ENCODE results near the gene PTRHD1. TPM values are rescaled to one million over a fixed set of nuclear protein-coding genes. Genes with fewer than 3 reads are reported as not detected.

The PTRHD1 gene
- total and polyA plus RNA-seq, 5 experiments from 2014 or later, result 11.3 to 66.9 (median 39.1) TPM

DNA sequence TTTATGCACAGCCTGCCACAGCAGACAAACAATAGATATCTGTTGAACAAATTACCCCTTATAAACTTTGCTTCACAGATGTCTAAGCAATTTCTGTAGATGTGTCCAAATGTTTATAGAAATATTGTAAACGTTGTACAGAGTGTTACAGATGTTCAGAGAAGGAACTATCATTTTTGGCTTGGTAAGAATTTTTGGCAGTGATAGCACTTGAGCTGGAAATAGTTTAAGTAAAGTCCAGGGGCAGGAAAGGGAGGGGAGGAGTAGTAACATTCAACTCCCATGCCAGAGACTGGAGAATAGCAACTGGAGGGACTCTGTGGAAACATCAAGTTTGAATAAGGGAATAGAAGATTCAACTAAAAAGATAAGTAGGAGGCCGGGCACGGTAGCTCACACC, 4.4 kb downstream of the PTRHD1 start:
- DNase-seq, result no peak
- ATAC-seq, result no peak
- Mint-ChIP-seq H3K27me3 (peaks cover 0 to 3% (median 0%) of the 10 kb centered on the region in 5 donors), H3K27ac (no peak overlapping the region), H3K9me3 (peaks cover 0 to 3% (median 0%) of the 10 kb centered on the region in 9 donors), H3K4me1 (peaks cover 7 to 30% (median 12%) of the 10 kb centered on the region in 4 donors), H3K4me3 (no peak overlapping the region), H3K36me3 (peaks cover 0 to 14% (median 12%) of the 10 kb centered on the region in 3 donors)
- POLR2A ChIA-PET, result no interaction called here

- Mint-ChIP-seq H3K4me3 (no peak overlapping the region), H3K27ac (no peak overlapping the region), H3K36me3 (peaks cover 0 to 14% (median 12%) of the 10 kb centered on the region in 3 donors), H3K27me3 (peaks cover 0 to 8% (median 4%) of the 10 kb centered on the region in 5 donors), H3K4me1 (peaks cover 2 to 18% (median 4%) of the 10 kb centered on the region in 4 donors), H3K9me3 (no peaks in the 10 kb centered on the region)
- POLR2A ChIA-PET, result no interaction called here
- DNase-seq (no peak), ATAC-seq (no peak)
Observed at GRCh38 chr2:24787532-24787931, 5.7 kb downstream of the PTRHD1 start.

GRCh38 chr2:24785671-24786321, 7.4 kb downstream of the PTRHD1 start:
- H3K36me3 Mint-ChIP-seq, result peaks cover 0 to 14% (median 12%) of the 10 kb centered on the region in 3 donors
- POLR2A ChIA-PET, result interaction anchor here (0.7 kb wide), 1 partner anchor 95 kb away, joined by 3 read pairs; no protein-coding TSS in a partner anchor
- peaks cover 6 to 14% (median 7%) of the 10 kb centered on the region in 5 donors for H3K27me3 Mint-ChIP-seq
- H3K4me1 Mint-ChIP-seq, result peaks cover 0 to 13% (median 0%) of the 10 kb centered on the region in 4 donors
- peak overlapping the region in 1 of 10 donors; percentile 34 for H3K4me3 Mint-ChIP-seq
- H3K27ac Mint-ChIP-seq, result no peak overlapping the region
- H3K9me3 Mint-ChIP-seq, result no peaks in the 10 kb centered on the region
- peak in 1 of 10 donors; percentile 18 for DNase-seq
- ATAC-seq, result peak in 1 of 2 donors; percentile 61

DNA sequence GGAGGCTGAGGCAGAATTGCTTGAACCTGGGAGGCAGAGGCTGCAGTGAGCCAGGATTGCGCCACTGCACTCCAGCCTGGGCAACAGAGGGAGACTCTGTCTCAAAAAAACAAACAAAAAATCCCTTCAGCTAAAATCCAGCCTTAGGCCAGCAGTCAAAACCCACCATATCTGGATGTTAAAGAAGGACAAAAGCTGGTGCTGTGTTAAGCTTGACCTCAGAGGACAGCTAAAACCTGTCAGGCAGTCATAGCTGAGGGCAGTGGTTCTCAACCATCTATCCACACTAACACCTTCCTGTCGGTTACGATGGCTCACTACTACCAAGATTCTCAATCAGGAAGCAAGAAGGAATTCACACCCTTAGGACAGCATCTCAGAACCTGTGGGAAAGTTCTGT, 9.6 kb downstream of the PTRHD1 start:
- Mint-ChIP-seq H3K27ac (no peak overlapping the region), H3K36me3 (peaks cover 0 to 2% (median 0%) of the 10 kb centered on the region in 3 donors), H3K27me3 (peaks cover 8 to 20% (median 10%) of the 10 kb centered on the region in 5 donors), H3K9me3 (no peaks in the 10 kb centered on the region), H3K4me1 (peaks cover 0 to 13% (median 0%) of the 10 kb centered on the region in 4 donors), H3K4me3 (no peak overlapping the region)
- POLR2A ChIA-PET, result no interaction called here
- DNase-seq, result no peak
- ATAC-seq, result no peak

DNA sequence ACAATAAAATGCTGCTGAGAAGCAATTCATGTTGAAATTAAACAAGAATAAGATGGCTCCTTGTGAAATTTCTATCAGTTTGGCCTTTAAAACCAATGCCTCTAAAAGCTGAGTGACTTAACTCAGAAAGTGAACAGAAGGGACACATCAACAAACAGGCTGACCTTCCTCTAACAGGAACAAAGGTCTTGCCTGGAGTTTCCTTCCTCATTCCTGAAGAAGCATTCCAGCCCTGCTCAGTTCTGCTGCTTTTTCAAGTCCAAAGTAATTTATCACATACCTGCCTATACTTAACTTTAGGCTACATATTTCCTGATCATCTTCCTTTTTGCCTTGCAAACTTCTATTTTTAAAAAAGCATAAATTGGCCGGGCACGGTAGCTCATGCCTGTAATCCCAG, 14.1 kb downstream of the PTRHD1 start:
- no peak for ATAC-seq
- Mint-ChIP-seq H3K27me3 (peaks cover 8 to 20% (median 10%) of the 10 kb centered on the region in 5 donors), H3K27ac (no peak overlapping the region), H3K4me3 (no peak overlapping the region), H3K9me3 (no peaks in the 10 kb centered on the region), H3K4me1 (no peaks in the 10 kb centered on the region), H3K36me3 (no peaks in the 10 kb centered on the region)
- DNase-seq, result no peak
- POLR2A ChIA-PET, result no interaction called here

GRCh38 chr2:24774373-24774772, 18.8 kb downstream of the PTRHD1 start:
- Mint-ChIP-seq H3K9me3 (no peaks in the 10 kb centered on the region), H3K4me3 (no peak overlapping the region), H3K4me1 (peaks cover 0 to 6% (median 0%) of the 10 kb centered on the region in 4 donors), H3K27me3 (peaks cover 0 to 2% (median 0%) of the 10 kb centered on the region in 5 donors), H3K36me3 (peaks cover 0 to 11% (median 6%) of the 10 kb centered on the region in 3 donors), H3K27ac (peak overlapping the region in 1 of 10 donors; percentile 37)
- DNase-seq (no peak), ATAC-seq (no peak)
- POLR2A ChIA-PET, result no interaction called here

DNA sequence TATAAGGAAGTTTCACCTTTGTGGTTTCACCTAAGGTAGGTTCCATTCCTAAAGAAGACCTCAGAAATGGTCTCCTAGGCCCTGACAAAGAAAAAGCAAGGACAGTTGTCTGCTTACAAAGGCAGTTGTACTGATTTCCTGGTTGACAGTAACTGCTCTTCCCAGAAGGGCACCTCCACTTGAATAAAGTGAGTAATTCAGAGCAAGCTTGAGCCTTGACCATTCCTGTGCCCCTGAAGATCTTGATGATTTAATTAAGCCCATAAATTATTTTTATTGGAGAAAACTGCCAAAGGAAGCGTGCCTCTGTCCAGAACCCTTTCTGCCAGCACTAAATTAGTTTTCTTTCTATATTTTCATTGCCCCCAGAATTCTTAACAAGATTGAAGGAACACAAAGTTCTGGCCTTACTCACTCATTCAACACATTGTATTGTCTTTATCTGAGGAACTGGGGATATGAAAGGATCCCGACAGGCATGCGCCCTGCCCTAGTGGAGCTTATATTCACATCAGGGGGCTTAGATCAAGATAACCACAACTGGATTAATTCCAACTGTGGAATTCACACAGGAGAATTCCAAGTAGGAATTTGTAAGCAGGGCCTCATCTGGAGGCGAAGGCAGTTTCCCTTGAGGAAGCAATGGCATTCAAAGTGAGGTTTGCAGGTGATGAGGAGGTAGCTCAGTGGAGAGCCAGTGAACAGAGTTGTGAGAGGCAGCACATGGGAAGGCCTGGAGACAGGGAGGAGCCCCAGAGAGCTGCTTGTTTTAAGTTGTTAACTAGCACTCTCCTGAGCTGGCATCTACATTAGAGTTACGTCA, 21.2 kb downstream of the PTRHD1 start:
- ATAC-seq (no peak), DNase-seq (no peak)
- H3K27me3 Mint-ChIP-seq, result no peaks in the 10 kb centered on the region
- no peak overlapping the region for H3K4me3 Mint-ChIP-seq
- no peaks in the 10 kb centered on the region for H3K9me3 Mint-ChIP-seq
- H3K36me3 Mint-ChIP-seq, result peaks cover 0 to 33% (median 10%) of the 10 kb centered on the region in 3 donors
- POLR2A ChIA-PET, result no interaction called here
- H3K4me1 Mint-ChIP-seq, result peaks cover 0 to 6% (median 0%) of the 10 kb centered on the region in 4 donors
- H3K27ac Mint-ChIP-seq, result peak overlapping the region in 1 of 10 donors; percentile 48

GRCh38 chr2:24771061-24771460, 22.1 kb downstream of the PTRHD1 start:
- POLR2A ChIA-PET, result no interaction called here
- ATAC-seq, result no peak
- Mint-ChIP-seq H3K4me1 (peaks cover 0 to 12% (median 0%) of the 10 kb centered on the region in 4 donors), H3K4me3 (no peak overlapping the region), H3K27me3 (no peaks in the 10 kb centered on the region), H3K9me3 (no peaks in the 10 kb centered on the region), H3K36me3 (peaks cover 0 to 42% (median 10%) of the 10 kb centered on the region in 3 donors), H3K27ac (peak overlapping the region in 1 of 10 donors; percentile 86)
- DNase-seq, result no peak

GRCh38 chr2:24768601-24769000, 24.6 kb downstream of the PTRHD1 start:
- no peak overlapping the region for H3K4me3 Mint-ChIP-seq
- H3K4me1 Mint-ChIP-seq, result peaks cover 0 to 12% (median 0%) of the 10 kb centered on the region in 4 donors
- H3K27me3 Mint-ChIP-seq, result no peaks in the 10 kb centered on the region
- H3K27ac Mint-ChIP-seq, result peak overlapping the region in 1 of 10 donors; percentile 31
- H3K36me3 Mint-ChIP-seq, result peaks cover 0 to 64% (median 16%) of the 10 kb centered on the region in 3 donors
- DNase-seq (no peak), ATAC-seq (no peak)
- POLR2A ChIA-PET, result no interaction called here
- no peaks in the 10 kb centered on the region for H3K9me3 Mint-ChIP-seq

DNA sequence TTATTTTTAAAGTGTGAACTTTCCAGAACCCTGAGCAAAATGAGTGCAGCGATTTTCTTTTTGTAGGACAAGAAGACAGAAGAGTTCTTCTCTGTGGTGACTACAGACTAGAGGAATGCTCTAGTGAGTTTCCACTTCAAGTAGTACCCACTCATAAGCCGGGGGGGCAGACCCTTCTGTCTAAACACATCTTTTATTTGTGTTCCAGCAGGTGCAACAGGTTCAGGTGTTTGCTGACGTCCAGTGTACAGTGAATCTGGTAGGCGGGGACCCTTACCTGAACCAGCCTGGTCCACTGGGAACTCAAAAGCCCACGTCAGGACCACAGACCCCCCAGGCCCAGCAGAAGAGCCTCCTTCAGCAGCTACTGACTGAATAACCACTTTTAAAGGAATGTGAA, 25.2 kb downstream of the PTRHD1 start:
- DNase-seq, result no peak
- Mint-ChIP-seq H3K9me3 (no peaks in the 10 kb centered on the region), H3K4me1 (peaks cover 0 to 12% (median 0%) of the 10 kb centered on the region in 4 donors), H3K27me3 (no peaks in the 10 kb centered on the region), H3K27ac (peak overlapping the region in 1 of 10 donors; percentile 40), H3K4me3 (no peak overlapping the region), H3K36me3 (peaks cover 0 to 67% (median 16%) of the 10 kb centered on the region in 3 donors)
- POLR2A ChIA-PET, result no interaction called here
- no peak for ATAC-seq

- peaks cover 0 to 10% (median 0%) of the 10 kb centered on the region in 4 donors for H3K4me1 Mint-ChIP-seq
- ATAC-seq, result no peak
- no peaks in the 10 kb centered on the region for H3K27me3 Mint-ChIP-seq
- H3K36me3 Mint-ChIP-seq, result peaks cover 0 to 79% (median 18%) of the 10 kb centered on the region in 3 donors
- DNase-seq, result no peak
- H3K4me3 Mint-ChIP-seq, result no peak overlapping the region
- POLR2A ChIA-PET, result interaction anchor here (0.8 kb wide), 1 partner anchor 26 kb away, joined by 3 read pairs; the partner anchor contains the start of genes CENPO and PTRHD1
- peak overlapping the region in 7 of 10 donors; percentile 57 to 88 (median 71) for H3K27ac Mint-ChIP-seq
- H3K9me3 Mint-ChIP-seq, result no peaks in the 10 kb centered on the region
Observed at GRCh38 chr2:24766609-24767008, 26.6 kb downstream of the PTRHD1 start.

- Mint-ChIP-seq H3K27ac (peak overlapping the region in 2 of 10 donors; percentile 13 to 49), H3K4me1 (peaks cover 0 to 7% (median 0%) of the 10 kb centered on the region in 4 donors), H3K36me3 (peaks cover 0 to 85% (median 14%) of the 10 kb centered on the region in 3 donors), H3K27me3 (no peaks in the 10 kb centered on the region), H3K4me3 (no peak overlapping the region), H3K9me3 (no peaks in the 10 kb centered on the region)
- POLR2A ChIA-PET, result no interaction called here
- DNase-seq, result no peak
- no peak for ATAC-seq
Observed at GRCh38 chr2:24763843-24764242, 29.3 kb downstream of the PTRHD1 start.

- no peaks in the 10 kb centered on the region for H3K27me3 Mint-ChIP-seq
- DNase-seq, result no peak
- ATAC-seq, result no peak
- peaks cover 0 to 7% (median under 1%) of the 10 kb centered on the region in 4 donors for H3K4me1 Mint-ChIP-seq
- H3K9me3 Mint-ChIP-seq, result no peaks in the 10 kb centered on the region
- POLR2A ChIA-PET, result no interaction called here
- H3K4me3 Mint-ChIP-seq, result no peak overlapping the region
- H3K36me3 Mint-ChIP-seq, result peaks cover 0 to 84% (median 16%) of the 10 kb centered on the region in 3 donors
- H3K27ac Mint-ChIP-seq, result peak overlapping the region in 1 of 10 donors; percentile 2
Observed at GRCh38 chr2:24762518-24762917, 30.7 kb downstream of the PTRHD1 start.

Measured in naive thymus-derived CD8-positive, alpha-beta T cell (primary cell).